HepG2 (cell line): ENCODE measurements around the gene INF2. TPM values are rescaled to one million over a fixed set of nuclear protein-coding genes. Genes with fewer than 3 reads are reported as not detected.

Source experiments
- ATAC-seq: fragments of 200-7000 bp; cut with Tn5 transposase; 3 replicates; pipeline ENCODE4 v1.9.1; 2020; ENCODE audit warnings: mild to moderate bottlenecking, moderate library complexity
- BruUV-seq: library from RNA; stranded (reverse); fragments of 400-500 nt; replicated peaks from 2 replicates; lab custom pipeline; 2021; lab: Mats Ljungman, UMichigan
- CTCF ChIA-PET: fragments of 300-600 bp; formaldehyde crosslinking; extraction: SDS; loops from one replicate; lab custom pipeline; 2021; ENCODE audit warnings: low total read pairs, inconsistent platforms, low intra/inter-chr PET ratio; lab: Yijun Ruan, JAX
- POLR2A ChIA-PET: fragments of 350-600 bp; sonication (Branson Sonifier 250); formaldehyde crosslinking; loops from one replicate; lab custom pipeline; 2020; ENCODE audit warnings: antibody characterized with exemption, inconsistent platforms; lab: Yijun Ruan, JAX
- DNase-seq: peaks from one replicate; pipeline ENCODE4 v3.0.0-alpha.2; 2015; ENCODE audit warnings: low spot score
- FAIRE-seq: peaks from 3 replicates; lab custom pipeline; 2011; peaks lifted over from hg19 to GRCh38; lab: Jason Lieb, UNC
- H2AFZ ChIP-seq: one replicate; pipeline ENCODE4 v1.6.1; 2011; ENCODE audit warnings: low read length, inconsistent platforms
- H3K27ac ChIP-seq: fragments of 300-600 bp; 3 replicates; pipeline ENCODE4 v1.8.0; 2011; ENCODE audit warnings: mixed run types, mild to moderate bottlenecking, mixed read lengths, low read length, inconsistent platforms; ENCODE audit not compliant: insufficient read depth; ENCODE audit errors: extremely low read length
- H3K27me3 ChIP-seq, 2 experiments: fragments of 200-600 bp in 1 of 2; 2 replicates in 1 of 2; 3 replicates in 1 of 2; pipeline versions ENCODE4 v1.6.0 to v1.8.0; 2011; ENCODE audit warnings: low read length in 2 of 2, mild to moderate bottlenecking in 2 of 2, moderate library complexity in 2 of 2, inconsistent platforms in 1 of 2; ENCODE audit not compliant: insufficient read depth in 2 of 2, control insufficient read depth in 1 of 2
- H3K36me3 ChIP-seq, 2 experiments: fragments of 200-600 bp in 1 of 2; replicated peaks in 1 of 2; 2 replicates in 1 of 2; 3 replicates in 1 of 2; pipeline versions ENCODE4 v1.5.1 to v1.8.0; 2011; ENCODE audit warnings: low read length in 2 of 2, inconsistent platforms in 1 of 2; ENCODE audit not compliant: insufficient read depth in 2 of 2, control insufficient read depth in 1 of 2
- H3K4me1 ChIP-seq: 2 replicates; pipeline ENCODE4 v1.5.1; 2012; ENCODE audit warnings: low read length, inconsistent platforms; ENCODE audit not compliant: insufficient read depth
- H3K4me2 ChIP-seq: 2 replicates; pipeline ENCODE4 v1.6.0; 2011; ENCODE audit warnings: low read depth, low read length, inconsistent platforms
- H3K4me3 ChIP-seq, 3 experiments: fragments of 200-600 bp in 1 of 3; sonication (generic), shearing (Covaris generic) in 1 of 3; replicated peaks in 1 of 3; 2 replicates each; pipeline ENCODE4 v1.5.1; 2011 to 2016; ENCODE audit warnings: low read length in 3 of 3, inconsistent platforms in 2 of 3, low read depth in 2 of 3, mild to moderate bottlenecking in 2 of 3, control low read depth in 1 of 3, mixed read lengths in 1 of 3; ENCODE audit not compliant: insufficient read depth in 1 of 3
- H3K79me2 ChIP-seq: one replicate; pipeline ENCODE4 v1.6.1; 2011; ENCODE audit warnings: low read length, inconsistent platforms; ENCODE audit not compliant: insufficient read depth
- H3K9ac ChIP-seq: 2 replicates; pipeline ENCODE4 v1.6.0; 2011; ENCODE audit warnings: mild to moderate bottlenecking, low read depth, low read length, inconsistent platforms; ENCODE audit not compliant: insufficient read depth
- H3K9me3 ChIP-seq: 2 replicates; pipeline ENCODE4 v1.5.1; 2012; ENCODE audit warnings: mild to moderate bottlenecking, low read length
- H4K20me1 ChIP-seq: 2 replicates; pipeline ENCODE4 v1.6.0; 2011; ENCODE audit warnings: inconsistent platforms, mild to moderate bottlenecking, low read length, moderate library complexity; ENCODE audit not compliant: insufficient read depth
- CREB1 ChIP-seq, 2 experiments: fragments of 450-650 bp in 1 of 2; IDR thresholded peaks; 2 replicates each; pipeline ENCODE4 v1.6.1; 2016 to 2017; ENCODE audit warnings: control low read depth in 1 of 2, mild to moderate bottlenecking in 1 of 2, missing compliant biosample characterization in 1 of 2, missing genetic modification characterization in 1 of 2
- GATAD2A ChIP-seq: IDR thresholded peaks from 2 replicates; pipeline ENCODE4 v1.6.1; 2016
- HNF4A ChIP-seq: sonication (generic); formaldehyde crosslinking; IDR thresholded peaks from 2 replicates; pipeline ENCODE4 v1.4.0; 2020; ENCODE audit warnings: missing genetic modification reagents
- NFIC ChIP-seq: IDR thresholded peaks from 2 replicates; pipeline ENCODE4 v1.6.1; 2012; ENCODE audit warnings: mild to moderate bottlenecking, low read length, inconsistent platforms
- PRDM4 ChIP-seq: sonication (generic); formaldehyde crosslinking; IDR thresholded peaks from 2 replicates; pipeline ENCODE4 v1.9.0; 2021; ENCODE audit warnings: missing genetic modification reagents, borderline replicate concordance
- SNAPC4 ChIP-seq: sonication (generic); formaldehyde crosslinking; IDR thresholded peaks from 2 replicates; pipeline ENCODE4 v1.4.0; 2020; ENCODE audit warnings: mild to moderate bottlenecking, missing genetic modification reagents
- TCF7L2 ChIP-seq: IDR thresholded peaks from 2 replicates; pipeline ENCODE4 v1.6.1; 2011; ENCODE audit warnings: mild to moderate bottlenecking, low read depth, low read length, moderate library complexity
- THAP9 ChIP-seq: sonication (generic); formaldehyde crosslinking; IDR thresholded peaks from 2 replicates; pipeline ENCODE4; 2020; ENCODE audit warnings: missing genetic modification reagents, mild to moderate bottlenecking, borderline replicate concordance
- TOPORS ChIP-seq: sonication (generic); formaldehyde crosslinking; IDR thresholded peaks from 2 replicates; pipeline ENCODE4 v1.8.0; 2023; ENCODE audit warnings: mild to moderate bottlenecking, missing genetic modification reagents
- ZNF317 ChIP-seq: sonication (generic); formaldehyde crosslinking; IDR thresholded peaks from 2 replicates; pipeline ENCODE4 v1.5.0; 2020; ENCODE audit warnings: mild to moderate bottlenecking, missing genetic modification reagents
- ZNF772 ChIP-seq: sonication (generic); formaldehyde crosslinking; IDR thresholded peaks from 2 replicates; pipeline ENCODE4 v1.5.0; 2020; ENCODE audit warnings: mild to moderate bottlenecking, missing genetic modification reagents
- WGBS: methylation state at CpG from one replicate; pipeline ENCODE4 v1.1.6; 2017; ENCODE audit warnings: low lambda C conversion rate; 5-methylcytosine and 5-hydroxymethylcytosine counted together
- in situ Hi-C: cut with HindIII; loops from 2 replicates; pipeline ENCODE4 v1.10.0; 2017; ENCODE audit warnings: low pct_unique_long_range_greater_than_20kb; ENCODE audit not compliant: extremely low pct_ligation_motif_present
- intact Hi-C: fragments of 100-400 bp; cut with micrococcal nuclease; formaldehyde crosslinking; loops from one replicate; pipeline ENCODE4 v1.10.0; 2022; ENCODE audit not compliant: unreplicated experiment
- polyA plus RNA-seq, 8 experiments: library from polyadenylated mRNA; depleted of rRNA in 3 of 8; stranded (reverse) in 7 of 8; unstranded in 1 of 8; fragments of >200 nt; fragmentation: Illumina TruSeq in 4 of 8; extraction: Trizol in 4 of 8; gene quantifications; 2 replicates each; pipeline versions ENCODE4 v1.2.1 to v1.2.3, GENCODE V29; 2011 to 2016; ENCODE audit warnings: low read depth in 4 of 8, missing spikeins in 1 of 8, mixed read lengths in 1 of 8; ENCODE audit not compliant: insufficient read depth in 1 of 8
- total RNA-seq, 5 experiments: library from RNA; depleted of rRNA; stranded (reverse); fragments of >200 nt; fragmentation: Illumina TruSeq; extraction: Trizol; gene quantifications; 2 replicates each; pipeline ENCODE4 v1.2.3, GENCODE V29; 2016; ENCODE audit warnings: low read depth in 1 of 5

Gene INF2
- total and polyA plus RNA-seq, 2 of the 13 experiments (the other 11 are each of a cell fraction or from before 2014, with no cell fraction given): 16.4 to 26.4 TPM

GRCh38 chr14:104754213-104754851 lies 64.9 kb downstream of the INF2 start:
- peaks cover 55% of the 10 kb centered on the region for H3K4me1 ChIP-seq
- BruUV-seq: no TSS peak
- H3K27me3 ChIP-seq: no peaks in the 10 kb centered on the region
- H3K27ac ChIP-seq: peak overlapping the region; percentile 88
- H3K79me2 ChIP-seq: peaks cover 43% of the 10 kb centered on the region
- H4K20me1 ChIP-seq: peaks cover 30% of the 10 kb centered on the region
- H2AFZ ChIP-seq: no peak overlapping the region
- FAIRE-seq (no peak), ATAC-seq (no peak), DNase-seq (no peak)
- 5% methylated on average over 13 of the region's 13 CpGs for WGBS
- peak overlapping the region; percentile 91 for H3K9ac ChIP-seq
- peak overlapping the region; percentile 94 for H3K4me2 ChIP-seq
- in situ Hi-C loops (no loop called here), intact Hi-C loops (no loop called here)
- CTCF ChIA-PET: no interaction called here
- H3K4me3 ChIP-seq: peak overlapping the region; percentile 78 to 94 (median 80)
- peaks cover 13 to 31% of the 10 kb centered on the region in 2 experiments for H3K36me3 ChIP-seq
- POLR2A ChIA-PET: interaction anchor here (2.3 to 3.5 kb wide), 4 partner anchors 12 to 89 kb away, joined by 13 to 72 read pairs (median 24); no protein-coding TSS in a partner anchor
- no peaks in the 10 kb centered on the region for H3K9me3 ChIP-seq
- no peak for TF ChIP-seq THAP9 (CRISPR knock-in tag)
- no peak for TF ChIP-seq TOPORS (CRISPR knock-in tag)
- peak; percentile 69 for TF ChIP-seq HNF4A (CRISPR knock-in tag)
- no peak for TF ChIP-seq CREB1 (IDR thresholded peaks at IDR 0.05)
- no peak for TF ChIP-seq CREB1 (CRISPR knock-in tag; IDR thresholded peaks at IDR 0.05)
- TF ChIP-seq ZNF317 (CRISPR knock-in tag): no peak
- no peak for TF ChIP-seq SNAPC4 (CRISPR knock-in tag)
- no peak for TF ChIP-seq PRDM4 (CRISPR knock-in tag)
- TF ChIP-seq TCF7L2: no peak
- TF ChIP-seq NFIC: no peak
- TF ChIP-seq GATAD2A: no peak
- TF ChIP-seq ZNF772: 0 out of 2 replicates have a peak, but pooled peaks have one; percentile 16
